Smooth muscle cell of the umbilical artery (primary cell): ENCODE results near the gene ABHD1. TPM values are rescaled to one million over a fixed set of nuclear protein-coding genes. Genes with fewer than 3 reads are reported as not detected.

Source experiments
- total RNA-seq: library from RNA; depleted of rRNA; stranded (reverse); fragments of >200 nt; gene quantifications from 2 replicates; pipeline ENCODE4 v1.2.3, GENCODE V29; 2014

ABHD1 gene
- not detected in 2 replicates for total RNA-seq

DNA sequence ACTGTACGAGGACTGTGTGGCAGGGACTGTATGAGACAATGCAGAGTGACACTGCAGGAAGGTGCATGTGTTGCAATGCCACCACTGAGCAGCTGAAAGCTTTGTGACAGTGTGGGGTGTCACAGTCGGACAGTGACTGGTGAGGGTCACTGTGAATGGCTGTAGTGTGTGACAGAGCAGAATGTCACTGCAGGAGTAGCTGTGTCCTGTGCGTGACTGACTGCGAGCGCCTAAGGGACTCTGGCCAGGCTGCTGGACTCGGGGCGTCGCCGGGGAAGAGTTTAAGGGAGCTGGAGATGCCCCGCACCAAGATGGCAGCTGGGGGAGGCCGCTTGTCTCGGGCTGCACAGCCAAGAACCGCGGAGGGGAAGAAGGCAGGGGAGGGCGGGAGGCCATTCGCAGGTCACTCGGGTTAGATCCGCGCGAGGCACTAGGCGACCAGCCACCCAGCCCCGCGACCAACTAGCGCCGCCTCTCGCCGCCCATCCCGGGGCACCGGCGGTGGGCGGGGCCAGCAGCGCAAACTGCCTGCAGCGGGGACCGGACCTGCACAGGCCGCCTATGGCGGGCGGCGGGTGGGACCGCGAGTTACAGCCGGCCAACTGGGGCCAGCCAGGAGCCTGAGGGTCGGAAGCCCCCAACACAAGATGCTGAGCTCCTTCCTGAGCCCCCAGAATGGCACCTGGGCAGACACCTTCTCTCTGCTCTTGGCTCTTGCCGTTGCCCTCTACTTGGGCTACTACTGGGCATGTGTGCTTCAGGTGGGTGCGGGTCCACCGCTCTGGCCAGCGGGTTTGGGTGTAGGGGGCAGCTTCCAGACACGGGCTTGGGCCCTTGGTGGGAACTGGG, at the start of gene ABHD1:
ABHD1 (plus strand) TSS at position 514 of the 849 bp plus-strand sequence; CDS start at position 648, 134 bp downstream.

GRCh38 chr2:27078267-27079194, 45.1 kb upstream of the ABHD1 start, which contains the start of gene EMILIN1:
EMILIN1 (plus strand) TSS chr2:27078615; CDS start chr2:27079066, 451 bp downstream.

GRCh38 chr2:27086724-27087593, 36.7 kb upstream of the ABHD1 start, which contains the start of gene KHK:
KHK (plus strand) TSS chr2:27086772; CDS start chr2:27087260, 488 bp downstream.

DNA sequence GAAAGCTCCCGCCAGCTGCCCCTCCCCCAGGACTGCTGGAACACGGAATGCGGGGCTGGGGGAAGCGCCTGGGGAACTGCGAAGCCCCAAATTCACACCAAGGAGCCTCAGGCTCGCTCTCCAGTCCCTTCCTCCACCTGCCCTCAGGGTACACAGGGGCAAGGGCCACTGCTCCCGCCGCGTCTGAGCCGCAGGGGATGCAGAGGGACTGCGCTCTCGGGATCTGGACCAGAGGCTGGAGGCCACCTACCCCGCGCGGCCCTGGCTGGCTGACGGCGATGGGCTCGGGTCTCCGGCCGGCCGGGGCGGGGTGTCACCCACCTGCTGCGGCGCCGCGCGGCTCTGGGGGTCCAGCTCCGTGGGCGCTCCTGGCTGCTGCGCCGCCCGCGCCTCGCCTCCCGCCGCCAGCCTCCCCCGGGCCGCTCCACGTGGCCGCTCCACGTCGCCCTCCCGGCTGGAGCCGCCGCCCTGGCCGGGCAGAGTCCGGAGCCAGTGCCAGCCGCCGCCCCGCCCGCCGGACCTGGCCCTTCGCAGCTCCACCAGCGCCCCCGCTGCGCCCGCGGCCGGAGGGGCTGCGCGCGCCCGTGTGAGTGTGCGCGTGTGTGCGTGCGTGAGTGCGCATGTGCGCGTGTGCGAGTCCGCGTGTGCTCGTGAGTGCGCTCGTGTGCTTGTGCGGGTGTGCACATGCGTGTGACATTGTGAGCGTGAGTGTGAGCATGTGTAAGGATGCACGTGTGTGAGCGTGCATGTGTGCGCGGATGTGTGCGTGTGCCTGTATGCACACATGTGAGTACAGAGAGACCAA, 4.9 kb upstream of the ABHD1 start, which contains the start of gene CGREF1:
CGREF1 (minus strand) TSS at position 604 of the 805 bp plus-strand sequence. CDS start 14,762 bp downstream, outside the sequence.

GRCh38 chr2:27133905-27134780, 10.5 kb downstream of the ABHD1 start, which contains the start of gene PREB:
PREB (minus strand) TSS chr2:27134636; CDS start chr2:27134421, 215 bp downstream.

DNA sequence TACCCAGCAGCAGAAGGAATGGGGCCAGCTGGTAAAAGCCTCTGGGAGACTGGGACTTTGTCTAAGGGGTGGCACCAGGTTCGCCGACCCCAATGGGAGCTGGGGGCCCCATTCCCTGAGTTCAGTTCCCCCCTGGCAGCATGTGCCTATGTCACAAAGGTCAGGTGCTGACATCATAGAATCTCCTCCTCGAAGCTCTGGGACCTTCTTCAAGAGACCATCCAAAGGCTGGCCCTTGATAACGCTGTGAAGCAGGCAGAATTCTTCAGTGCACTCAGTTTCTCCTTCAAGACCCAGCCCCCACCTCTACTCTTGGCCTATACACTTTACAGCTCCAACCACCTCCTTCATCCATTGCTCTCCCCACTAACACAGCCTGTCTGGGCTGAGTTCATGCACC, 15.7 kb downstream of the ABHD1 start, which contains the start of gene PRR30:
PRR30 (minus strand) TSS at position 101 of the 400 bp plus-strand sequence. CDS start 1,081 bp downstream, outside the sequence.

DNA sequence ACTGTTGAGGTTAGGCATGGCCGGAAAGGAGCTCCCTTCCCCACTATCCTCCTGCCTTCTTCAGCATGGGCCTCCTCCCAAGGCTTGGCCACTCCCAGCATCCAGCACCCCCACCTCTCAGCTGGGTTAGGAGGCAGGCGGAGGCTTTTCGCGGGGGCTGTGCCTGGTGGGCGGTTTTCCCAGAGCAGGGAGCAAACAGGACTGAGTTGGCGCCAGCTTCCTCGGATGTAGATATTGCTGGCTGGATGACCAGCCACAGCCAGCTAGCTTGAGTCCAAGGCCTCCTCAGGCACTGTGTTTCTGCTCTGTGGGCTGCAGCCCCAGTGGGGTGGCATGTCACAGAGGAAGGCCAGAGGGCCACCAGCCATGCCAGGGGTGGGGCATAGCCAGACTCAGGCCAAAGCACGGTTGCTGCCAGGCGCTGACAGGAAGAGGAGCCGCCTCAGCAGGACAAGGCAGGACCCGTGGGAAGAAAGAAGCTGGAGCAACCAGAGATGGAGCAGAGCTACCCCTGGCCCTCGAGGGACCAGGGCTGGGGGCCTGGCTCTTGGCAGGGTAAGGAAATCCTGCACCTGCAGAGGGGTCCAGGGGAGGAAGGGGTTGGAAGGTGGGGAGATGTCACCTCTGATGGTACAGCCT, 25.3 kb downstream of the ABHD1 start, which contains the start of gene TCF23:
TCF23 (plus strand) TSS at position 204 of the 639 bp plus-strand sequence; CDS start at position 334, 130 bp downstream.

Other genes starting within 250 kb of the ABHD1 start
- gene MAPRE3, start 153.2 kb upstream of the ABHD1 start, total RNA-seq = 6.5 and 7.7 TPM in 2 replicates
- gene TMEM214, start 90.8 kb upstream of the ABHD1 start, total RNA-seq = 49.3 and 60.7 TPM in 2 replicates
- gene AGBL5, start 72.1 kb upstream of the ABHD1 start, total RNA-seq = 25.1 and 25.8 TPM in 2 replicates
- 334 and 797 TPM in 2 replicates for gene OST4, start 52.2 kb upstream of the ABHD1 start, total RNA-seq
- 394 and 462 TPM in 2 replicates for gene EMILIN1, start 45.2 kb upstream of the ABHD1 start, total RNA-seq
- 0.59 and 1.2 TPM in 2 replicates for gene KHK, start 37.0 kb upstream of the ABHD1 start, total RNA-seq
- gene CGREF1, start 4.7 kb upstream of the ABHD1 start, total RNA-seq = 10.4 and 13.2 TPM in 2 replicates
- 41.3 and 46.9 TPM in 2 replicates for gene PREB, start 10.8 kb downstream of the ABHD1 start, total RNA-seq
- gene PRR30, start 15.6 kb downstream of the ABHD1 start, total RNA-seq = not detected in 2 replicates
- gene TCF23, start 25.2 kb downstream of the ABHD1 start, total RNA-seq = not detected in 2 replicates
- 128 and 271 TPM in 2 replicates for gene ATRAID, start 88.2 kb downstream of the ABHD1 start, total RNA-seq
- gene SLC5A6, start 88.5 kb downstream of the ABHD1 start, total RNA-seq = 20.8 and 37.6 TPM in 2 replicates
- 32.1 and 72.8 TPM in 2 replicates for gene CAD, start 93.6 kb downstream of the ABHD1 start, total RNA-seq
- gene SLC30A3, start 139.2 kb downstream of the ABHD1 start, total RNA-seq = 0.09 TPM in 1 of 2 replicates, not detected in the other
- gene DNAJC5G, start 151.6 kb downstream of the ABHD1 start, total RNA-seq = not detected in 2 replicates
- not detected in 2 replicates for gene TRIM54, start 158.6 kb downstream of the ABHD1 start, total RNA-seq
- gene UCN, start 184.6 kb downstream of the ABHD1 start, total RNA-seq = 0.30 and 0.42 TPM in 2 replicates
- gene MPV17, start 199.3 kb downstream of the ABHD1 start, total RNA-seq = 73.6 and 107 TPM in 2 replicates
- gene GTF3C2, start 232.9 kb downstream of the ABHD1 start, total RNA-seq = 28.8 and 35.8 TPM in 2 replicates
- 17.8 and 23.0 TPM in 2 replicates for gene EIF2B4, start 246.5 kb downstream of the ABHD1 start, total RNA-seq
- gene SNX17, start 246.8 kb downstream of the ABHD1 start, total RNA-seq = 113 and 139 TPM in 2 replicates